Endometrium (tissue), 2 donors: ENCODE data around the gene FYN.

ENCODE experiments used
- FAIRE-seq: peaks from 2 replicates; lab custom pipeline; 2012; peaks lifted over from hg19 to GRCh38; lab: Jason Lieb, UNC
- donor health status: control.
- donor health status: control.

Gene FYN

GRCh38 chr6:111625461-111626391, 247.5 kb downstream of the FYN start:
- FAIRE-seq: no peak

- FAIRE-seq: no peak
Measured at GRCh38 chr6:111625099-111625416, 248.2 kb downstream of the FYN start.

- FAIRE-seq: no peak
Measured at GRCh38 chr6:111624401-111625098, 248.7 kb downstream of the FYN start.

GRCh38 chr6:111623046-111623718, 250.1 kb downstream of the FYN start:
- FAIRE-seq: no peak

GRCh38 chr6:111620169-111620568, 253.1 kb downstream of the FYN start:
- no peak for FAIRE-seq

GRCh38 chr6:111618407-111618806, 254.8 kb downstream of the FYN start:
- no peak for FAIRE-seq

- no peak for FAIRE-seq
Measured at GRCh38 chr6:111617149-111617548, 256.1 kb downstream of the FYN start.

- FAIRE-seq: no peak
Measured at GRCh38 chr6:111615916-111616612, 257.2 kb downstream of the FYN start.

GRCh38 chr6:111614833-111615582, 258.2 kb downstream of the FYN start:
- no peak for FAIRE-seq

- FAIRE-seq: no peak
Measured at GRCh38 chr6:111612379-111612778, 260.9 kb downstream of the FYN start.

- no peak for FAIRE-seq
Measured at GRCh38 chr6:111610548-111611172, 262.6 kb downstream of the FYN start.
